Left forelimb (tissue), 1 donor: ENCODE results near the gene CD46.
"Not testable (repeated sequence)": the region's sequence is repeated elsewhere in the genome, so short reads cannot be mapped to it uniquely, and the experiment has no call there.

ENCODE experiments used
- DNase-seq: peaks from one replicate; pipeline ENCODE4 v3.0.0-alpha.2; 2018; ENCODE audit warnings: low spot score

CD46 gene

GRCh38 chr1:207751790-207752455 is at the start of gene CD46:
CD46 (plus strand) TSS chr1:207752054; CDS start chr1:207752213, 159 bp downstream.
- peak; percentile 96 for DNase-seq

DNA sequence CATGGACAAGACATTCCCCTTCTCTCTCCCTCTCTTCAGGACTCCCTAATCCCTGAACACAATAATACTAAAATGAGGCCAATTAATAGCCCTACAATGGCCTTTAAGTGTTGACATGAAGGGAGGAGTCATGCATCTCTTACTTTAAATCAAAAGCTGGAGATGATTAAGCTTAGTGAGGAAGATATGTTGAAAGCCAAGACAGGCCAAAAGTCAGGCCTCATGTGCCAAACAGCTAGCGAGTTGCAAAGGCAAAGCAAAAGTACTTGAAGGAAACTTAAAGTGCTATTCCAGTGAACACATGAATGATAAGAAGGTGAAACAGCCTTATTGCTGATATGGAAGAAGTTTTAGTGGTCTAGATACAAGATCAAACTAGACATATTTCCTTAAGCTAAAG is 49.5 kb upstream of the CD46 start:
- no peak for DNase-seq

GRCh38 chr1:207703712-207704111 is 48.1 kb upstream of the CD46 start:
- no peak for DNase-seq

DNA sequence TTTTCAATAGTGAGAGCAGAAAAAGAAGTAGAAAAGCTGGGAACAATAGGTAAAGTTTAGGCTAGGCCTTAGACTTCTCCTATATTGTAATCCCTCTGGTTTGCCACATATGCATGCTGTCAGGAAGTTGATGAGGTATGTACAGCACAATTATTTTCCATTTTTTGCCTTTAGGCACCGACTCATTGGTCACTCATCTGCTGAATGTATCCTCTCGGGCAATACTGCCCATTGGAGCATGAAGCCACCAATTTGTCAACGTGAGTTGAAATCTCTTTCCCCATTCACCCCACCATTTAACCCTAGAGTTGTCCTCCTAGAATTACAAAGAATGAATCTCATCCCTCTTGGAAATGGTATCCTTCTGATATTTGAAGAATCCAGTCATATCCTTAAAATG is 43.9 kb upstream of the CD46 start:
- not testable (repeated sequence) for DNase-seq

DNA sequence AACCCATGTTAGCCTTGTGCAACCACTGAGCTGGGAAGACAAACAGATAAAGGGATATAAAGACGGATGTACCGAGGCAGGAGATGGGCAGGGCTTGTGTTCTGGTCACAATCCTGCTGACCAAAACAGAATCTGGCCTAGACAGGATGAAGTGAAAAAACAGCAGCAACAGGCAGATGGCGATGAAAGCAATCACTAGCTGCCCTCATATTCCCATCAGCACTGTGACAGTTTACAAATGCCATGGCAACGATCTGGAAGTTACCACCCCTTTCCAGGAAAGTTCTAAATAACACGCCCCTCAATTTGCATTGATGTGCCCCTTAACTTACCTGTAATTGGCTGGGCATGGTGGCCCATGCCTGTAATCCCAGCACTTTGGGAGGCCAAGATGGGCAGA is 40.6 kb upstream of the CD46 start:
- DNase-seq: no peak

- not testable (repeated sequence) for DNase-seq
These were observed 39.2 kb upstream of the CD46 start for GRCh38 chr1:207712701-207713100.

GRCh38 chr1:207713529-207713928 is 38.3 kb upstream of the CD46 start:
- no peak for DNase-seq

GRCh38 chr1:207719234-207719633 is 32.6 kb upstream of the CD46 start:
- no peak for DNase-seq

GRCh38 chr1:207728200-207728858 is 23.5 kb upstream of the CD46 start:
- not testable (repeated sequence) for DNase-seq

DNA sequence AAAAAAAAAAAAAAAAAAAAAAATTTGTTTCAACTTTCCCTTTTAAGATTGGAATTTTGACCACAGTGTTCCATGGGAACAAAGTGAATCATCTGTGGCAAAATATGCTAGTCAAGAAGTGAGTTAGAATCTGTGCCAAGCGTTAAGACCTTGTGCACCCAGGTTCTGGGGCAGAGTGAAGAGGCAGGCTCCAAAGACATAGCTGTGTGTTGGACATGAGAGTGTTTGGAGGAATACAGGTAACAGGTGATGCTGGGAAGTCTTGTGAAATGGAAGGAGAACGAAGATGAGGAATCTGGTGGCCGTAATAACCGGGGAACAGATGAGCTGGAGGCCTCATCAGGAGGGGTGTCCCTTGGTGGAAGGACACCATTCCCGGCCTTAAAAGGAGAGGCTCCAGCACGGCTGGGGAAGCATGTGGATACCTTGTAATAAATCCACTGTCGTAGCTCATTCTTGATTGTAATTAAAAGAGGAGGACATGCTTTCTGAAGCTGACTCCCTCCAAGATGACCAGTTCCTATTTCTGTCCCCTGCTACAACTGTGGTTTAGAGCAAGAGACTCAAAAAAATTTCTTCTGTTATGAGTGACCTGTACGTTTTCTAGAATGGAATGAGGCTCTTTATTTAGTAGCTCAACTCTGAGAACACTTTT is 14.2 kb upstream of the CD46 start:
- DNase-seq: not testable (repeated sequence)

DNA sequence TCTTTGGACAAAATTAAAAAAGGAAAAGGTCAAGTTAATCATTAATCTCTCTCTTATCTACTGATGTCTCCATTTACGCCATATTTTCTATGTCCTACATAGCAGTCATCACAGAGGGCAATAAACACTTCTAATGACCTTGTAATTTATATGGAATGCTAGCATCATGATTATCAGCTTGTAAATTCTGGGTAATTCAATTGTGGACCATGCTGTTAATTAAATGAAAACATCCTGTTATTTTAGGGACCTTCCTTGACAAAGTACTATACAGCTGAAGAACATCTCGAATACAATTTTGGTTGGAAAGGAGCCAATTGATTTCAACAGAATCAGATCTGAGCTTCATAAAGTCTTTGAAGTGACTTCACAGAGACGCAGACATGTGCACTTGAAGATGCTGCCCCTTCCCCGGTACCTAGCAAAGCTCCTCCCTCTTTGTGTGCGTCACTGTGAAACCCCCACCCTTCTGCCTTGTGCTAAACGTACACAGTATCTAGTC is 13.6 kb upstream of the CD46 start:
- DNase-seq: not testable (repeated sequence)

GRCh38 chr1:207740207-207740606 is 11.6 kb upstream of the CD46 start:
- no peak for DNase-seq

DNA sequence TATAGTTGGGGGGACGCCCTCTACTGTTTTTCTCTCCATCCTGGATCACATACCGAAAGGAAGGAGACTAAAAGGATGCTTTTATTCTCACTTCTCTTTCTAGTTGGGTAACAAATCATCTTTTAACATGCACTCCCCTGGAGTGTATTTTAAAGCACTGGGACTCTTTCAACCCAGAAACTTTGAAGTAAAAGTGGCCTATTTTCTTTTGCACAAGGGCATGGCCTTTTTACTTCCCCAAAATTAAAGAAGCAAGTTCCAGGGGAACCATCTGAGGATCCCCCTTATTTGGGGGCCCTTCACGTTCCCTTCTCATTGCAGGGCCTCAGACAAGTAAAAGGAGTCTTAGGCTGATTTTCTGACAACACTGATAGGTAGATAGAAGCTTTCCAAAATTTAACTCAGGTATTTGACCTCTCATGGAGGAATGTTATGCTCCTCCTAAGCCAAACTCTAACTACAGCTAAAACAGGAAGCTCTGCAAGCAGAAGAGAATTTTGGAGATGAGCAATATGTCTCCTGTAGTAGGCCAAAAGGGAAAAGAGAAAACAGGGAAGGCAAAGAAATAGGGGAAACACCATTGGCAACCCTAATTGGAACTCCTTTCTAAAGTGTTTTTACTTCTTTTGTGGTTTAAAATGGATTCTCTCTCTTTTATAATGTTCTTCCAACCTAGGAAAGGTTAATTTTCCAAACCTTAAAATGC is 8.9 kb upstream of the CD46 start:
- DNase-seq: no peak

- DNase-seq: no peak
These were observed 7.8 kb upstream of the CD46 start for GRCh38 chr1:207744000-207744534.

DNA sequence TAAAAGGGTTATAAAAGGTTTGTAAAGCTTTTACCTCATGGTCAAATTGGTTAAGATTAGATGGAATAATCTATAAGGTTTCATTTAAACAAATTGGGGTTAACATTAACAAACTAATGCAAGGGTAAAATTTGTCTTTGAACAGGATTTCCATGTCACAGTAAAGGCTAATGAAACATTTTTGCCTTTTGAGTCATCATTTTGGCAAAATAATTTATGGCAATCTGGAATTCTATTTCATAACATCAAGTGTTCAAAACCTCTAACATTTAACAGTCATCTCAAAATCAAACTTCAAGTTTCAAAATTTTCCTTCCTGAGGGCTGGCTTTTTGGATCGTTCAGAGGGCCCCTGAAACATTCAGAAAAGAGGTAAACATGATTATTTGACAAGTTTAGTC is 6.6 kb upstream of the CD46 start:
- DNase-seq: no peak

- DNase-seq: no peak
These were observed 5.8 kb upstream of the CD46 start for GRCh38 chr1:207745839-207746767.

DNA sequence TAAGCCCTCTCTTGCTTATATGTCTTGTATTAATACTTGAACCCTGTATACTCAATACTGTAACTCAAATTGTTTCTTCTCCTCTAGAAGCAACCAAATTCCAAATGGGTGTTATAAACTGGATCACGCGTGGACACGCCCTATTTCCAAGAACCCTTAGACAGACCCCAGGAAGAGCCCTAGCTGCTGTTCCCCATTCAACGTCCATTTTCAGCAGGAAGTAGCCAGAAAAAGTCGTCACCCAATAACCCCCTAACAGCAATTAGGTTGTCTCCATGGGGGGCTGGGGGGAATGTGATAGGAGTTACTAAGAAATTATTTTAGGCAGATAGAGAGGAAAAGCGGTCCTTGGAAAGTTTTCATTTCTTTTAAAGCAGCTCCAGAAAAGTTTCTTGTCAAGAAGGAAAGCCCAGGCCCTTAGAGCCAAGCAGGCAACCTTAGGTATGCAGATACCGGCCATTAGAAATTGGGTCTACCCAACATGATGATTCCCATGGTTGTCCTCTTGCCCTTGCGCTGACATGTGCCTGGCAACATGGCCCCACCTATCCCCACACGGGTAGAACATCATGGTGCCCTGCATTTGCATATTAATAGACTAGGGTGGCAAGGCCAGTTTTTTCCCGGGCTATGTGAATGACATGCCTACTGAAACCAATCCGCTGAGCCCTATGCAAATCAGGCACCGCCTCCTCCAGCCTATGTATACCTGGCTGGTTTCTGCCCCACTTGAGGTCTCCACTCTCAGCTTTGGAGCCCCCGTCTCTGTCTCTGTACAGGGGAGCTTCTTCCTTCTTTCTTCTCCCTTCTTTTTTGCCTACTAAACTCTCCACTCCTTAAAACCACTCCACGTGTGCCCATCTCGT is 4.0 kb upstream of the CD46 start:
- no peak for DNase-seq

- DNase-seq: no peak
These were observed 2.9 kb upstream of the CD46 start for GRCh38 chr1:207748737-207749528.

- no peak for DNase-seq
These were observed 1.1 kb upstream of the CD46 start for GRCh38 chr1:207750631-207751305.
